CD4-positive, alpha-beta T cell (primary cell): Measurements from ENCODE around the gene LSR. TPM values are rescaled to one million over a fixed set of nuclear protein-coding genes. Genes with fewer than 3 reads are reported as not detected.

ENCODE experiments used
- ATAC-seq: fragments of 200-7000 bp; cut with Tn5 transposase; one replicate; pipeline ENCODE4 v1.10.0; 2022; ENCODE audit warnings: mild to moderate bottlenecking; ENCODE audit not compliant: poor library complexity
- CTCF ChIA-PET: fragments of 350-600 bp; sonication (Branson Sonifier 250); formaldehyde crosslinking; loops from one replicate; lab custom pipeline; 2021; ENCODE audit warnings: antibody characterized with exemption, inconsistent platforms; lab: Charles Lee
- POLR2A ChIA-PET: fragments of 350-600 bp; sonication (Branson Sonifier 250); formaldehyde crosslinking; loops from one replicate; lab custom pipeline; 2021; ENCODE audit warnings: antibody characterized with exemption, inconsistent platforms; lab: Charles Lee
- DNase-seq, 14 experiments: peaks; one replicate each; pipeline ENCODE4 v3.0.0-alpha.2; 2013 to 2020; ENCODE audit warnings: mixed read lengths in 2 of 14
- H3K27ac ChIP-seq, 2 donors: one replicate each; pipeline versions ENCODE4 v1.5.1 to v1.7.0; 2013; ENCODE audit warnings: low read length in 2 of 2, low read depth in 1 of 2, mild to moderate bottlenecking in 1 of 2
- H3K27me3 ChIP-seq, 2 experiments: 1 replicate in 1 of 2; 2 replicates in 1 of 2; pipeline versions ENCODE4 v1.6.1 to v1.7.0; 2013; ENCODE audit warnings: low read length in 2 of 2, control low read depth in 1 of 2, mild to moderate bottlenecking in 1 of 2, moderate library complexity in 1 of 2; ENCODE audit not compliant: insufficient read depth in 2 of 2, control insufficient read depth in 1 of 2
- H3K36me3 ChIP-seq: one replicate; pipeline ENCODE4 v1.6.1; 2013; ENCODE audit warnings: low read length, control low read depth; ENCODE audit not compliant: insufficient read depth
- H3K4me1 ChIP-seq: one replicate; pipeline ENCODE4 v1.6.1; 2013; ENCODE audit warnings: low read length, control low read depth; ENCODE audit not compliant: insufficient read depth
- H3K4me3 ChIP-seq: one replicate; pipeline ENCODE4 v1.5.1; 2013; ENCODE audit warnings: mild to moderate bottlenecking, low read length, moderate library complexity
- H3K9me3 ChIP-seq, 2 experiments: 1 replicate in 1 of 2; 2 replicates in 1 of 2; pipeline versions ENCODE4 v1.6.1 to v1.7.0; 2013; ENCODE audit warnings: low read length in 2 of 2, mild to moderate bottlenecking in 2 of 2, control low read depth in 1 of 2, moderate library complexity in 1 of 2; ENCODE audit not compliant: control insufficient read depth in 1 of 2, insufficient read depth in 1 of 2
- H3K27ac Mint-ChIP-seq: one replicate; pipeline ENCODE4 v1.8.0; 2020; ENCODE audit warnings: mixed read lengths
- H3K27me3 Mint-ChIP-seq: one replicate; pipeline ENCODE4 v1.8.0; 2021; ENCODE audit warnings: mixed read lengths
- H3K36me3 Mint-ChIP-seq: one replicate; pipeline ENCODE4 v1.8.0; 2021; ENCODE audit warnings: low read depth, mixed read lengths
- H3K4me1 Mint-ChIP-seq: one replicate; pipeline ENCODE4 v1.8.0; 2021; ENCODE audit warnings: low read depth, mixed read lengths
- H3K4me3 Mint-ChIP-seq: one replicate; pipeline ENCODE4 v1.8.0; 2020; ENCODE audit warnings: mild to moderate bottlenecking, mixed read lengths
- H3K9me3 Mint-ChIP-seq: one replicate; pipeline ENCODE4 v1.8.0; 2020; ENCODE audit warnings: mixed read lengths
- CTCF ChIP-seq: fragments of 200-600 bp; IDR thresholded peaks from one replicate; pipeline ENCODE4 v1.8.0; 2022; ENCODE audit warnings: antibody characterized with exemption, mild to moderate bottlenecking
- intact Hi-C, 2 experiments: fragments of 100-400 bp; cut with DNase I in 1 of 2; cut with micrococcal nuclease in 1 of 2; formaldehyde crosslinking; loops; one replicate each; pipeline versions ENCODE4 v1.15.1 to v1.9.0; 2023 to 2025; cut with DNase I, micrococcal nuclease
- total RNA-seq, 174 experiments: library from RNA in 2 of 174; stranded (reverse) in 2 of 174; gene quantifications; one replicate each; pipeline ENCODE4 v1.2.3 and lab custom pipeline; 2021 to 2026

The LSR gene
- total RNA-seq, 2 experiments from 2014 or later: 45.0 to 47.9 TPM

- POLR2A ChIA-PET: no interaction called here
- no peak overlapping the region for H3K27ac ChIP-seq
Observed at GRCh38 chr19:35304036-35304435, 55.2 kb downstream of the LSR start.

GRCh38 chr19:35305181-35305580 is 56.4 kb downstream of the LSR start:
- no peak for TF ChIP-seq CTCF
- Histone ChIP-seq H3K4me3 (no peak overlapping the region), H3K27me3 (no peaks in the 10 kb centered on the region), H3K27ac (no peak overlapping the region), H3K9me3 (no peaks in the 10 kb centered on the region), H3K36me3 (no peaks in the 10 kb centered on the region), H3K4me1 (no peaks in the 10 kb centered on the region)
- intact Hi-C loops: no loop called here
- CTCF ChIA-PET: no interaction called here
- Mint-ChIP-seq H3K9me3 (no peaks in the 10 kb centered on the region), H3K36me3 (no peaks in the 10 kb centered on the region), H3K27me3 (no peaks in the 10 kb centered on the region), H3K4me3 (no peak overlapping the region), H3K4me1 (no peaks in the 10 kb centered on the region), H3K27ac (no peak overlapping the region)
- POLR2A ChIA-PET: no interaction called here
- DNase-seq (no peak), ATAC-seq (no peak)

More at GRCh38 chr19:35304036-35304435, 55.2 kb downstream of the LSR start:
- Mint-ChIP-seq H3K9me3 (no peaks in the 10 kb centered on the region), H3K4me3 (no peak overlapping the region), H3K4me1 (no peaks in the 10 kb centered on the region), H3K27me3 (no peaks in the 10 kb centered on the region), H3K36me3 (no peaks in the 10 kb centered on the region), H3K27ac (no peak overlapping the region)
- intact Hi-C loops: no loop called here
- ATAC-seq (no peak), DNase-seq (no peak)
- Histone ChIP-seq H3K36me3 (no peaks in the 10 kb centered on the region), H3K4me1 (no peaks in the 10 kb centered on the region), H3K27me3 (no peaks in the 10 kb centered on the region), H3K9me3 (no peaks in the 10 kb centered on the region), H3K4me3 (no peak overlapping the region)
- CTCF ChIA-PET: no interaction called here
- TF ChIP-seq CTCF: no peak

GRCh38 chr19:35306473-35307246 is 57.9 kb downstream of the LSR start:
- Histone ChIP-seq H3K9me3 (no peaks in the 10 kb centered on the region), H3K4me1 (no peaks in the 10 kb centered on the region), H3K27ac (no peak overlapping the region), H3K27me3 (no peaks in the 10 kb centered on the region), H3K36me3 (no peaks in the 10 kb centered on the region), H3K4me3 (no peak overlapping the region)
- CTCF ChIA-PET: interaction anchor here (0.6 kb wide), 1 partner anchor 142 kb away, joined by 4 read pairs; no protein-coding TSS in a partner anchor
- intact Hi-C loops: no loop called here
- POLR2A ChIA-PET: no interaction called here
- TF ChIP-seq CTCF: no peak
- Mint-ChIP-seq H3K27ac (no peak overlapping the region), H3K9me3 (no peaks in the 10 kb centered on the region), H3K4me3 (no peak overlapping the region), H3K27me3 (no peaks in the 10 kb centered on the region), H3K4me1 (no peaks in the 10 kb centered on the region), H3K36me3 (no peaks in the 10 kb centered on the region)
- no peak for DNase-seq
- ATAC-seq: no peak
